Thoracic aorta endothelial cell (primary cell): ENCODE data around the gene OSBPL7. TPM values are rescaled to one million over a fixed set of nuclear protein-coding genes. Genes with fewer than 3 reads are reported as not detected.

Experiments
- total RNA-seq: library from RNA; depleted of rRNA; stranded (reverse); fragments of >200 nt; gene quantifications from 2 replicates; pipeline ENCODE4 v1.2.3, GENCODE V29; 2012

The OSBPL7 gene
- 11.3 and 14.9 TPM in 2 replicates for total RNA-seq

GRCh38 chr17:47821424-47822391 is at the start of gene OSBPL7:
TSS of gene OSBPL7 (minus strand) at chr17:47821794. CDS start at chr17:47820278, 1,516 bp downstream.

GRCh38 chr17:47850692-47851573 is 29.3 kb upstream of the OSBPL7 start, which contains the start of gene SP6:
TSS of gene SP6 (minus strand) at chr17:47851163. CDS start at chr17:47848429, 2,734 bp downstream.

GRCh38 chr17:47840742-47841487 is 19.3 kb upstream of the OSBPL7 start, which contains the start of gene SCRN2:
TSS of gene SCRN2 (minus strand) at chr17:47841273. CDS start at chr17:47840843, 430 bp downstream.

GRCh38 chr17:47831003-47831933 is 9.7 kb upstream of the OSBPL7 start, which contains the start of the genes LRRC46 and MRPL10:
TSS of gene LRRC46 (plus strand) at chr17:47831670. CDS start at chr17:47831990, 320 bp downstream.
TSS of gene MRPL10 (minus strand) at chr17:47831541. CDS start at chr17:47831511, 30 bp downstream.

Other genes with a start within 250 kb of the OSBPL7 start
- gene KPNB1, start 171.9 kb downstream of the OSBPL7 start, total RNA-seq: 566 and 640 TPM in 2 replicates
- gene TBKBP1, start 127.6 kb downstream of the OSBPL7 start, total RNA-seq: 8.8 and 14.6 TPM in 2 replicates
- gene TBX21, start 88.6 kb downstream of the OSBPL7 start, total RNA-seq: not detected in 2 replicates
- 29.4 and 42.4 TPM in 2 replicates for gene MRPL10, start 9.7 kb upstream of the OSBPL7 start, total RNA-seq
- 0.22 TPM in 1 of 2 replicates, not detected in the other for gene LRRC46, start 9.9 kb upstream of the OSBPL7 start, total RNA-seq
- 18.2 and 30.4 TPM in 2 replicates for gene SCRN2, start 19.5 kb upstream of the OSBPL7 start, total RNA-seq
- gene SP6, start 29.4 kb upstream of the OSBPL7 start, total RNA-seq: 1.7 and 2.4 TPM in 2 replicates
- 2.7 and 4.0 TPM in 2 replicates for gene SP2, start 74.4 kb upstream of the OSBPL7 start, total RNA-seq
- gene PNPO, start 119.8 kb upstream of the OSBPL7 start, total RNA-seq: 40.3 and 42.8 TPM in 2 replicates
- gene PRR15L, start 136.1 kb upstream of the OSBPL7 start, total RNA-seq: not detected in 2 replicates
- 38.2 and 41.1 TPM in 2 replicates for gene CDK5RAP3, start 149.3 kb upstream of the OSBPL7 start, total RNA-seq
- 5.1 and 6.8 TPM in 2 replicates for gene COPZ2, start 216.0 kb upstream of the OSBPL7 start, total RNA-seq
- 98.3 and 106 TPM in 2 replicates for gene NFE2L1, start 226.6 kb upstream of the OSBPL7 start, total RNA-seq